GM11168 (cell line): ENCODE measurements around the gene ABCG4.
"Not testable (repeated sequence)": the region's sequence is repeated elsewhere in the genome, so short reads cannot be mapped to it uniquely, and the experiment has no call there.

Experiments
- in situ Hi-C: fragments of 300-500 bp; cut with MboI; formaldehyde crosslinking; loops from one replicate; pipeline ENCODE4 v1.12.0; 2022; ENCODE audit warnings: low sequenced_read_pairs; ENCODE audit not compliant: unreplicated experiment

The ABCG4 gene

GRCh38 chr11:119152043-119152442, 3.2 kb downstream of the ABCG4 start:
- in situ Hi-C loops, result no loop called here

GRCh38 chr11:119152604-119153003, 3.8 kb downstream of the ABCG4 start:
- in situ Hi-C loops, result no loop called here

DNA sequence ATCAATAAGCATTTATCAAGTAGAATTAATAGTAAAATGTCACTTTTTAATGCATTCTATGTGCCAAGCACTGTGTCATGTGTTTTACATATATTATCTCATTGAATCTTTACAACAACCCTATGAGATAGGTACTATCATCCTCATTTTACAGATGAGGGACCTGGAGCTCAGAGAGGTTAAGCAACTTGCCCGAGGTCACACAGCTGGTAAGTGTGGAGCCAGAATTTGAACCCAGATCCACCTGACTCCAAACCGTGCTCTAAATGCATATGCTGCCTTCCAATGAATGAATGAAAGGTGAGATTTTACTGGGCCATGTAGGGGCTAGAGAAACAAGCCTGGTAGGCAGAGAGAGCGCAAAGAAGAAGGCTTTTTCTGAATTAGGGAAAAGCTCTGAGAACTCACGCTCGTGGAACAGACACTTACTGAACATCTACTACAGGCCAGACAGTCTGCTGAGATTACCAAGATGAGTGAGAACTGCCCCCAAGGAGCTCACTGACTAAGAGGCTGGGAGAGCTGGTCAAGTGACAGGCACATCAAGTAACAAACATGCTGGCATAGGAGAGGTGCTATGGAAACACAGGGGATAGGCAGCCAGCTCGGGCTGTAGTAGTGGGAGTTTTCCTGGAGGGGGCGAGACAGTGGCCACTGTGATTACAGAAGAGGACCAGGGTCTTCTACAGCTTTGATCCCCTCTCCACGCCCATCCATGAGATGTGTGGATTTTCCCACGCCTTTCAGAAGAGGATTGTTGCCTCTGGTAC, 4.4 kb downstream of the ABCG4 start:
- in situ Hi-C loops, result no loop called here

DNA sequence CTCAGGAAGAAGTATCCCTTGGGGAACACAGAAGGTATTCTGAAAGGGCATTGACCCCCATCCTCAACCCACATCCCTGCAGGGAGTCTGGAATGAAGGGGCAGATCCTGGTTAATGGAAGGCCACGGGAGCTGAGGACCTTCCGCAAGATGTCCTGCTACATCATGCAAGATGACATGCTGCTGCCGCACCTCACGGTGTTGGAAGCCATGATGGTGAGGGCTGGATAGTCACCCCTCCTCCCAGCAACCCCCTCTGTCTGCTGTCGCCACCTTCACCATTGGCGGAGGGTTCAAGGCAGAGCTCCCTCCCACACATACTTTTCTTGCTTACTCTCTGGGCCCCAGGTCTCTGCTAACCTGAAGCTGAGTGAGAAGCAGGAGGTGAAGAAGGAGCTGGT, 5.3 kb downstream of the ABCG4 start:
- in situ Hi-C loops, result no loop called here

- in situ Hi-C loops, result no loop called here
Measured at GRCh38 chr11:119155733-119156492, 7.1 kb downstream of the ABCG4 start.

DNA sequence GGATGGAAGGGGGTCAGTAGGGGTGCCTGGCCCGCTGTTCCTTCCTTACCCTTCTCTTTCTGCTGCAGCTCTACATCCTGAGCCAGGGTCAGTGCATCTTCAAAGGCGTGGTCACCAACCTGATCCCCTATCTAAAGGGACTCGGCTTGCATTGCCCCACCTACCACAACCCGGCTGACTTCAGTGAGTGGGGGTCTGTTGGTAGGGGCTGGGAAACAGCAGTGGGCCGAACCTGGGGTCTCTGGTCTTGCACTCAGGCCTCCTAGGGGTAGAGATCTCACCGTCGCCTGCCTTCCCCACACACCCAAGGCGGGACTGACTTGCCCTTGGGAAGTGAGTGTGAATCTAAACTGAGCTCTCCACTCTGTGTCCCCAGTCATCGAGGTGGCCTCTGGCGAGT, 7.6 kb downstream of the ABCG4 start:
- in situ Hi-C loops, result no loop called here

- in situ Hi-C loops, result no loop called here
Measured at GRCh38 chr11:119157063-119157462, 8.2 kb downstream of the ABCG4 start.

GRCh38 chr11:119158467-119158866, 9.6 kb downstream of the ABCG4 start:
- in situ Hi-C loops, result no loop called here

DNA sequence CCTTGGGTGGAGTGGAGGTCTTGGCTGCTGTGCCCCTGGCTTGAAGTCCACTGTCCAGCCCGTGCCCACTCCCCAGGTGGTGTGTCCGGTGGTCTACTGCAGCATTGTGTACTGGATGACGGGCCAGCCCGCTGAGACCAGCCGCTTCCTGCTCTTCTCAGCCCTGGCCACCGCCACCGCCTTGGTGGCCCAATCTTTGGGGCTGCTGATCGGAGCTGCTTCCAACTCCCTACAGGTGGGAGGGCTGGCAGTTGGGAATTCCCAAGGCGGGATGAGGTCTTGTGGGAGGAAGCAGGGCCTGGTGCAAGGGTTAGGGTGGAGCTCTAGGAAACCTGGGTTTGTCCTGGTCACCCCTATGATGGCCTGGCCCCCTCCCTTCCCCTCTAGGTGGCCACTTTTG, 11.3 kb downstream of the ABCG4 start:
- in situ Hi-C loops, result no loop called here

DNA sequence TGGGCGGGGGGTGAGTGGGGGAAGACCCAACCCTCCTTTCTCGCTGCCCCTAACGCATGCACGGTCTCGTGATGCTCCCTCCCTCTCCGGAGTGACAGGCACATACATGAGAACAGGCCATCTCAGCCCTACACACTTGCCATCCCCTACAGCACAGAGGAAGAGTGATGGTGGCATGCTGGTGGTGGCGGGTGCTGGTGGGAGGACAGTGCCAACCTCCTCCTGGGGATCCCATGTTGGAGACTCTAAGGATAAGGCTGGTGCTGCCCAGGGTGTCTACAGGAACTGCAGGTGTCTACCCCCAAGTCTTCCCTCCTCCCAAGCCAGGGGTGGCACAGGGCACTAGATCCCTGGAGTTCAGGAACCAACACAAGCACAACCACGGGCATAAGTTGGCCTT, 13.0 kb downstream of the ABCG4 start:
- in situ Hi-C loops, result no loop called here

DNA sequence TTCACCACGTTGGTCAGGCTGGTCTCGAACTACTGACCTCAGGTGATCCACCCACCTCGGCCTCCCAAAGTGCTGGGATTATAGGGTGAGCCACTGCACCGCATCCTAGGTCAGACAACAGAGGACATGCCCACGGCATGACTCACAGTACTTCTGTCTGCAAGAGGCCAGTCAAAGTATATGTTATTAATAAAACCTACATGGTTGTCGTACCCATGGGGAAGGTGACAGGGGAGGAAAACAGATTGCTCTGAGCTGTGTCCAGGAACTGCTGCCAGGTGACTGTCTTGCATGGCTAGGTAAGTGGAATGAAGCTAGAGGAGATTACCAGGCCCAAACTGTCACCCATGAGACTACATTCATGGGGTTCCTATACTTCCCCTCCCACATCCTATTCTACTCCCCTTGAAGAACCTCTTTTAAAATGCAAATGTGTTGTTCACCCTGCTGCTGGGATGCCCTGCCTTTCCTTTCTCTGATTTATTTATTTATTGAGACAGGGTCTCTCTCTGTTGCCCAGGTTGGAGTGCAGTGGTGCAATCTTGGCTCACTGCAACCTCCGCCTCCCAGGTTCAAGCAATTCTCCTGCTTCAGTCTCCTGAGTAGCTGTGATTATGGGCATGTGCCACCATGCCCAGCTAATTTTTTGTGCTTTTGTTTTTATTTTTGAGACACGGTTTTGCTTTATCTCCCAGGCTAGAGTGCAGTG, 17.7 kb downstream of the ABCG4 start:
- in situ Hi-C loops, result no loop called here

GRCh38 chr11:119167077-119167458, 18.2 kb downstream of the ABCG4 start:
- in situ Hi-C loops, result not testable (repeated sequence)

DNA sequence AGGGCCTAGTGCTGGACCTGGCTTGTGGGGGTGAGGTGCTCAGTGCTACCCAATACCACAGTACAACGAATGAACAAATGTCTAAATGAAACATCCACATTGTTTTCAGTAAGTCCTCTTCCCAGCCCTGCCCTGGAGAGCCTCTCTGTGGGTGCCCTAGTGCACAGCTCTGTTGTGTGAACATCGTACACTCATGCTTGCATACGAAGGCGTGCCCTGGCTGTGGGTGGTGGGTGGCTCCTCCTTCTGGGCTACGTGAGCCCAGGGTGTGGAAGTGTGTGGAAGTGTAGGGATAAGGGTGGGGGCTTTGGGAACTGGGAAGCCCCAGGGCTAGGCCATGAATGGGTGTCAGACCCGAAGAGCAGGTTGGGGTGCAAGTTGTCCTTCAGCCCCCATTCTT, 19.1 kb downstream of the ABCG4 start:
- in situ Hi-C loops, result no loop called here

DNA sequence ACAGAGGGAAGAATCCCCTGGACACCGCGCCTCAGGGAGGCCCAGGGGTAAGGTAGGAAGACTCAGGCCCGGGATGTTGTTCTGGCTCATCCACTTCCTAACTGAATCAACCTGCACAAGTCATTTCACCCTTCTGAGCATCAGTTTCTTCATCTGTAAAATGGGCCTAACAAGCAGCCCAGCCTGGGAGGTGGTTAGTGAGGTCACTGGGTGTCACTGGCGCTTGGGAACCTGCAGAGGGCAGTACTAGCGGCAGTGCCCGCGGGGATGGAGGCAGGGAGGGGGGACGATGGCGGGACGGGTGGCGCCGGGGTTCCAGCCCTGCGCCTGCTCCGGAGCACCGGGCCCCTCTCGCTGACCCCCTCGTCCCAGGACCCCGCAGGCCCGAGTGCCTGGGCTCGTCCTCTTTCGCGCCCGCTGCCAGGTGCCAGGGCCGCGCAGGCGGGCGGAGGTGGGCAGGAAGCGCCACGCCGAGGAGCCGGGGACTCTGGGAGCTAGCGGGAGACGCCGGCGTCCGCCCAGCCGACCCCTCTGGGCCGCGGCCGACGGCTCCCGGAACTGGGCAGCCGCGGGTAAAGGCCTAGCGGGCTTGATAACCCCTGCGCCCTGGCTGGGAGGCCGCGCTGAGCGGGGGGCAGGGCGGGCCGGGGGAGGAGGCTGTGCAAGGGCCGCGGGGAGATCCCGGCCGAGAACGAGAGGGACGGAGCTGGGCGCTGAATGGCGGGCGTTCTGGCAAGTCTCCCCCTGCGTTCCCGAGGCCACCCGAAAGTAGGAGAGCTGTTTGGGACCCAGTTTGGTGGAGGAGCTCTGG, 19.8 kb downstream of the ABCG4 start, which contains the start of gene NLRX1:
NLRX1 (plus strand) TSS at position 255 of the 811 bp plus-strand sequence. CDS start 2,679 bp downstream, outside the sequence.
- in situ Hi-C loops, result no loop called here

DNA sequence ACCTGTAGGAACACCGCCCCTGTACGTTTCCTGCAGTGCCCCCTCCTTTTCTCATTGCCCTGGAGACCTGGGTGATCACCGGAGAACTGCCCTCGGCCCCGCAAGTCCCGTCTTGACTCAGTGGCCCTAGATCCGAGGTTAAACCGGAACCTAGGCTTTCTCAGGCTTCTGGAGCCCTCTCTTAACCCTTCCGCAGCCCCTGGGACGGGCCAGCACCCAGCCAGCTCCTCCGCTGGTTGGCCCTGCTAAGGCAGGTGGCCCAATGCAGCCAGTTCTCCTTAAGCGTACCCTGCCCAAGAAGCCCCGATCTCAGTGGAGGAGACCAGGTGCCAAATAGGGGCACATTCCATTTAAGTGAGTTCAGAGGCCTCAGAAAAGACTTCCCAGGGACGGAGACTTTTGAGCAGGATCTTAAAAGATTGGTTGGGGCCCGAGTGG, 20.4 kb downstream of the ABCG4 start:
- in situ Hi-C loops, result no loop called here

GRCh38 chr11:119172513-119172912, 23.7 kb downstream of the ABCG4 start:
- in situ Hi-C loops, result no loop called here

DNA sequence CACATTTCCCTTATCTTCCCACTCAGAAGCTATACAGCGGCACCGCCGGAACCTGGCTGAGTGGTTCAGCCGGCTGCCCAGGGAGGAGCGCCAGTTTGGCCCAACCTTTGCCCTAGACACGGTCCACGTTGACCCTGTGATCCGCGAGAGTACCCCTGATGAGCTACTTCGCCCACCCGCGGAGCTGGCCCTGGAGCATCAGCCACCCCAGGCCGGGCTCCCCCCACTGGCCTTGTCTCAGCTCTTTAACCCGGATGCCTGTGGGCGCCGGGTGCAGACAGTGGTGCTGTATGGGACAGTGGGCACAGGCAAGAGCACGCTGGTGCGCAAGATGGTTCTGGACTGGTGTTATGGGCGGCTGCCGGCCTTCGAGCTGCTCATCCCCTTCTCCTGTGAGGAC, 24.6 kb downstream of the ABCG4 start:
- in situ Hi-C loops, result no loop called here

- in situ Hi-C loops, result no loop called here
Measured at GRCh38 chr11:119175493-119176077, 26.7 kb downstream of the ABCG4 start.

DNA sequence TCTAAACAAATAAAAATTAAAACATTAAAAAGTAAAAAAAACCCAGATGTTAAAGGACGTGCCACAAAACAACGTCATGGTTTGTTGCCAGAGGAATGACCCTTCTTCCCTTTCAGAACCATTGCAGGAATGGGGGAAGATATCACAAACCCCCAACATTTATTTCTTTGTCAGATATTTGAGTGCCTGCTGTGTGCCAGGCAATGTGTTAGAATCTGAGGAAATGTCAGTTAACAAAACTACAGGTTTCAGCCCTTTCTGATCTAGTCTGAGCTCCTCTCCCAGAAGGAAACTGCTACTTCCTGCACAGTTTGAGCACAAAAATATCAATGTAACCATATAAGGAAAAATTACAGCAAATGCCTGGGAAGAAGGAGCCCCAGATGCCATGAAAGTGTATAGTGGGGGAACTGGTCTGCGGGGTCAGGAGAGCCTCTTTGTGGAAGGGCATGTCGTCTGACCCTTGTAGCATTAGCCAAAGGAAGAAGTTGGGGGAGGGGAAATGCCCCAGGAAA, 29.4 kb downstream of the ABCG4 start:
- in situ Hi-C loops, result no loop called here

GRCh38 chr11:119179342-119179741, 30.5 kb downstream of the ABCG4 start:
- in situ Hi-C loops, result no loop called here
